GM12872 (cell line): ENCODE results near the gene IL31.

Experiments
- TF ChIP-seq, protein P1 (sequence below): IDR thresholded peaks from 3 replicates; pipeline ENCODE4 v1.5.1; 2011; ENCODE audit warnings: low read depth, mild to moderate bottlenecking, low read length, moderate library complexity; ENCODE audit not compliant: insufficient read depth

Gene IL31

DNA sequence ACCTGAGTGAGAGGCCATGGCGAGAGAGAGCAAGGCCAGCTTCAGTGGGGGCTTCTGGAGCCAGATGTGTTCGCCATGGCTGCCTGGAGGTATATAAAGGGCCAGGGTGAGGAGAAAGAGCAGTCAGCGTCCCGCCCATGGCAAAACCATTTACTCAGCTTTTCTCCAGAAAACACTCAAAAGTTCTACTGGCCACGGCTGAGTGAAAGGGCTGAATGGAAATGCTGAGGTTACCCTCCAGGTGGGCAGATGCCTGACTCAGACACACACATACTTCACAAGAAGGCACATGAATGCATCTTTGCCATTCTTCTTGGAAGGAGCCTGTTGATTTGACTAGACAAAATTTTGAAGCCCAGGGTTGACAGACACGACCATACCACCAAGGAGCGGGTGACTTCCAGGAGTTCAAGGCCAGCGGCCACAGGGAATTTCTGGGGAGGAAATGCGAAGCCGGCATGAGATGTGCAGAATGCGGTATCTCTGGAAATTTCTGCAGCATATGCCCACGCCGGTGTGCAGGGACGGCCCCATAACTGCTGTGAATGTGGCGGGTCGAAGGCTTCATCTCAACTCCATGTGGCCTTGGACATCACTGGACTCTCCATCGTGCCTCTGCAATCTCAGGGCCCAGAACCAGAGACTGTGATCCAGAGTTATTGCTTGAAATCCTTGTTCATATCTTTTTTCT is at the start of gene IL31:
IL31 (minus strand) TSS at position 67 of the 691 bp plus-strand sequence; CDS start at position 18, 49 bp downstream.
- TF ChIP-seq, protein P1, sequence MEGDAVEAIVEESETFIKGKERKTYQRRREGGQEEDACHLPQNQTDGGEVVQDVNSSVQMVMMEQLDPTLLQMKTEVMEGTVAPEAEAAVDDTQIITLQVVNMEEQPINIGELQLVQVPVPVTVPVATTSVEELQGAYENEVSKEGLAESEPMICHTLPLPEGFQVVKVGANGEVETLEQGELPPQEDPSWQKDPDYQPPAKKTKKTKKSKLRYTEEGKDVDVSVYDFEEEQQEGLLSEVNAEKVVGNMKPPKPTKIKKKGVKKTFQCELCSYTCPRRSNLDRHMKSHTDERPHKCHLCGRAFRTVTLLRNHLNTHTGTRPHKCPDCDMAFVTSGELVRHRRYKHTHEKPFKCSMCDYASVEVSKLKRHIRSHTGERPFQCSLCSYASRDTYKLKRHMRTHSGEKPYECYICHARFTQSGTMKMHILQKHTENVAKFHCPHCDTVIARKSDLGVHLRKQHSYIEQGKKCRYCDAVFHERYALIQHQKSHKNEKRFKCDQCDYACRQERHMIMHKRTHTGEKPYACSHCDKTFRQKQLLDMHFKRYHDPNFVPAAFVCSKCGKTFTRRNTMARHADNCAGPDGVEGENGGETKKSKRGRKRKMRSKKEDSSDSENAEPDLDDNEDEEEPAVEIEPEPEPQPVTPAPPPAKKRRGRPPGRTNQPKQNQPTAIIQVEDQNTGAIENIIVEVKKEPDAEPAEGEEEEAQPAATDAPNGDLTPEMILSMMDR = no peak

DNA sequence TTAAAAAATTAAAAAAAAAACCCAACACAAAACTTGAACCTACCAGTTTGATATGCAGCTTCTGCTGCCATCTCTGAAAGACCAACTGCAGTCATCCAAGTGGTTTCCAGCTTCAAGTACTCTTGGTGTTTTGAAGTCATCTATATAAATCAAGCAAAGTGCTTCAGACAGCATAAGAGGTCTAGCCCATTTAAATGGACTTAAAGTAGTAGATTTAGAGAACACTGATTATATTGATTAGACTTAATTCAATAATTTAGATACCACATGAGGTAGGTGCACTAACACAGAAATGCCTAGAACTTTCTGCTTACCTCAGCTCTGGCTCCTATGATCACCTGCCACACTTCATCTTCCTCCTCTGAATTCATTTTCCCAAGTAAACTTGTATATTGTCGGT is 42.4 kb upstream of the IL31 start:
- TF ChIP-seq, protein P1 = no peak

DNA sequence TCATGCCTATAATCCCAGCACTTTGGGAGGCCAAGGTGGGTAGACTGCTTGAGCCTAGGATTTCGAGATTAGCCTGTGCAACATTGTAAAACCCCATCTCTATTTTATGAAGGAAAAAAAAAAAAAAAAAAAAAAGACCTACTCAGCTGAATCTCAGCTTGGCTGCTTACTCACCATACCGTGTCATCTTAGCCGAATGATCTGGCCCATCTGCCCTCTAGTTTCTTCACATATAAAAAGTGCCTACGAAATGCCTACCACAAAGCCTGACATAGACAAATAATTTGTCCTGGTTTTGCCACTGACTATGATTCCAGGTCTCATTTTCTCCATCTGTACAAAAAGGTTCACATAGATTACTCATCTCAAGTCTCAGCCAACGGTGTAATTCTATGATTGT is 41.8 kb upstream of the IL31 start:
- TF ChIP-seq, protein P1 = no peak

DNA sequence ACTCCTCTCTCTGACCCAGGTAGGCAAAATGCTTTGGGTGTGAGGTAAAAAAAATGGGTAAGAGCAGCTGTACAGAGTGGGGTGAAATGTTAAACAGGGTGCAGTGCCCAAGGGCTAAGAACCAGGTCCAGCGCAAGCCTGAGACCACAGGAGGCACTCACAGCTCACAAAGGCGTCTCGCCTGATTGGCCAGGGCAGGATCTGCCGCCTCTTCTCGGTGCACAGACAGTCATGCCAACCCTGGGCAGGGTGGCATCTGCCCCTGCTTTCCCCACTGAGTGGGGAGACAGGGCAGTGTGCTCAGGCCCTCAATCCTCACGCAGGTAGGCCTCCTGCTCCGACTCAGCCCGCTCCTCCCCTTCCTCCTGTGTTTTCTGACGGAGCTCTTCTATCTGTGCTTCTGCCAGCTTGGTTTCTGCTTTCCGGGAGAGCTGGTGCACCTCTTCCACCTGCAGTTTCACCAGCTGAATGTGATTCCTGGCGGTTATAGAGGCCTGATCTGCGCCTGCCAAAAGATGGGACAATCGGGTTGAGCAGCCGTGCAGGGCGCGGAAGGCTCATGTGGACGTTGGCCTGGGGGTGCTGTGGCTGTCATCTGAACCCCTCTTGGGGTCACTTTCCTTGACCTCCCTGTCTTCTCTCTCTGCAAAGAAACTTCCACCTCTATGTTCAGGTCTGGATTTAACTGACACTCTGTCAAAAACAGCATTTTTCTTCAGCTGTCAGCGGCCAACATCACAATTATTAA is 34.2 kb upstream of the IL31 start:
- TF ChIP-seq, protein P1 = no peak

DNA sequence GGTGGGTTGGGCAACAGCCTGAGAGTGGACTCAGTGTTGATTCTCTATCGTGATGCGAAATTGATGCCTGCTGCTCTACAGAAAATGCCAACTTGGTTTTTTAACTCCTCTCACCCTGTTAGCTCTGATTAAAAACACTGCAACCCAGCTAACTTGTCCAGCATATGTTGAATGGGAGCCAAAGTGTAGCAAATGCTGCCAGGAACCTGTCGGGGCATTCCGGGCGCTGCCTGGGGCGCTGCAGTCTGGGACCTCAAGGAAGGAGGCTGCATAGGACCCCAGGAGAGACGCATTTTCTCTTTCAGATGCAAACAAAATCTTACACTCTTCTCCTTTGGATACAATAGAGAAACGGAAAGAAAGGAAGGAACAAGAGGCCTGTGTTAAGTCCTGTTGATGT is 33.4 kb upstream of the IL31 start:
- TF ChIP-seq, protein P1 = no peak

DNA sequence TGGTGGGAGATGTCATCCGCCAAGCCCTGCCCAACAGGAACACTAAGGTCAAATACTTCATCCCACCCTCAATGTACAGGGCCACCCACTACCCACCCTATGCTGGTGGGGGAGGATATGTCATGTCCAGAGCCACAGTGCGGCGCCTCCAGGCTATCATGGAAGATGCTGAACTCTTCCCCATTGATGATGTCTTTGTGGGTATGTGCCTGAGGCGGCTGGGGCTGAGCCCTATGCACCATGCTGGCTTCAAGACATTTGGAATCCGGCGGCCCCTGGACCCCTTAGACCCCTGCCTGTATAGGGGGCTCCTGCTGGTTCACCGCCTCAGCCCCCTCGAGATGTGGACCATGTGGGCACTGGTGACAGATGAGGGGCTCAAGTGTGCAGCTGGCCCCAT is 33.0 kb upstream of the IL31 start:
- TF ChIP-seq, protein P1 = no peak

DNA sequence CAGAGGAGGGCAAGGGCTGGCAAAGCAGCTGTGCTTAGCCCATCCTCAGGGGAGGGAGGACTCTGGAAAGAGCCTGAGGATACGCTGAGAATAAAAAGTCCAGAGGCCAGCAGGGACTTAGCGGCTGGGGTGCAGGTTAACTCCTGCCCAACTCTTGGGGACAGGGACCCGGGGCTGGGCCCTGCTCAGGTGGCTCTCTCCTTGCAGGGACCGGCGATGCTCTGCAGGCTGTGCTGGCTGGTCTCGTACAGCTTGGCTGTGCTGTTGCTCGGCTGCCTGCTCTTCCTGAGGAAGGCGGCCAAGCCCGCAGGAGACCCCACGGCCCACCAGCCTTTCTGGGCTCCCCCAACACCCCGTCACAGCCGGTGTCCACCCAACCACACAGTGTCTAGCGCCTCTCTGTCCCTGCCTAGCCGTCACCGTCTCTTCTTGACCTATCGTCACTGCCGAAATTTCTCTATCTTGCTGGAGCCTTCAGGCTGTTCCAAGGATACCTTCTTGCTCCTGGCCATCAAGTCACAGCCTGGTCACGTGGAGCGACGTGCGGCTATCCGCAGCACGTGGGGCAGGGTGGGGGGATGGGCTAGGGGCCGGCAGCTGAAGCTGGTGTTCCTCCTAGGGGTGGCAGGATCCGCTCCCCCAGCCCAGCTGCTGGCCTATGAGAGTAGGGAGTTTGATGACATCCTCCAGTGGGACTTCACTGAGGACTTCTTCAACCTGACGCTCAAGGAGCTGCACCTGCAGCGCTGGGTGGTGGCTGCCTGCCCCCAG is 32.3 kb upstream of the IL31 start:
- TF ChIP-seq, protein P1 = no peak
